Upper lobe of left lung (tissue), 4 donors: ENCODE results near the gene SFRP4.

Experiments used
- POLR2A ChIP-seq, 4 donors: fragments of 450-650 bp; IDR thresholded peaks; one replicate each; pipeline ENCODE4 v1.5.1; 2016 to 2017; ENCODE audit warnings: antibody characterized with exemption in 4 of 4, mild to moderate bottlenecking in 2 of 4
- TF ChIP-seq, protein P1 (sequence below), 6 experiments: fragments of 450-650 bp in 4 of 6; fragments of 200-600 bp in 2 of 6; sonication (generic) in 2 of 6; IDR thresholded peaks; one replicate each; pipeline ENCODE4 v1.5.1; 2016 to 2019; ENCODE audit warnings: antibody characterized with exemption in 6 of 6

DNA sequence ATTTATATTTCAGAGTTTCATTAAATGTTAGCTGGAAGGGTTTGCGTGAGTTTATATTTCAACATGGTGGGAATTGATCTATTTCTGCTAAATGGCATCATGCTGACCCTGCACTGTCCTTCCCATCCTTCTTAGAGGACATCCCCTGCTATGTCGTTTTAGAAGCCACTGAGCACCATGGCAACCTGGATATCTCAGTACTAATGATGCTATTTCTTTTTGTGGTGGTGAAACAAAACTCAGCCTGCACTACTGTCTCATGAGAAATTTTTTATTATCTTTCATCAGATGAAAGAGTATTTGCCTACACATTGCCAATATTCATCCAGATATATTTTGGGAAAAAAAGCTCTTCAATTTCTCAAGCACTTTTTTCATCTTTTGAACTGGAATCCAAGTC, 15.9 kb upstream of the SFRP4 start:
- TF ChIP-seq, protein P1, sequence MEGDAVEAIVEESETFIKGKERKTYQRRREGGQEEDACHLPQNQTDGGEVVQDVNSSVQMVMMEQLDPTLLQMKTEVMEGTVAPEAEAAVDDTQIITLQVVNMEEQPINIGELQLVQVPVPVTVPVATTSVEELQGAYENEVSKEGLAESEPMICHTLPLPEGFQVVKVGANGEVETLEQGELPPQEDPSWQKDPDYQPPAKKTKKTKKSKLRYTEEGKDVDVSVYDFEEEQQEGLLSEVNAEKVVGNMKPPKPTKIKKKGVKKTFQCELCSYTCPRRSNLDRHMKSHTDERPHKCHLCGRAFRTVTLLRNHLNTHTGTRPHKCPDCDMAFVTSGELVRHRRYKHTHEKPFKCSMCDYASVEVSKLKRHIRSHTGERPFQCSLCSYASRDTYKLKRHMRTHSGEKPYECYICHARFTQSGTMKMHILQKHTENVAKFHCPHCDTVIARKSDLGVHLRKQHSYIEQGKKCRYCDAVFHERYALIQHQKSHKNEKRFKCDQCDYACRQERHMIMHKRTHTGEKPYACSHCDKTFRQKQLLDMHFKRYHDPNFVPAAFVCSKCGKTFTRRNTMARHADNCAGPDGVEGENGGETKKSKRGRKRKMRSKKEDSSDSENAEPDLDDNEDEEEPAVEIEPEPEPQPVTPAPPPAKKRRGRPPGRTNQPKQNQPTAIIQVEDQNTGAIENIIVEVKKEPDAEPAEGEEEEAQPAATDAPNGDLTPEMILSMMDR (IDR thresholded peaks at IDR 0.05): no peak
- no peak for TF ChIP-seq POLR2A (IDR thresholded peaks at IDR 0.05)
